Measurements from ENCODE around the gene CCDC201. TPM values are rescaled to one million over a fixed set of nuclear protein-coding genes. Genes with fewer than 3 reads are reported as not detected.

The CCDC201 gene
- total and polyA plus RNA-seq, 3 experiments from 2014 or later, result not detected

GRCh38 chr7:45886931-45887667, 14.2 kb upstream of the CCDC201 start:
- no peaks in the 10 kb centered on the region for H3K36me3 ChIP-seq (ENCODE audit: insufficient read depth, low read length)
- Mint-ChIP-seq H3K4me1 (peaks cover 0 to 6% (median 4%) of the 10 kb centered on the region in 3 donors), H3K4me3 (no peak overlapping the region), H3K27ac (no peak overlapping the region), H3K36me3 (no peaks in the 10 kb centered on the region), H3K9me3 (peaks cover 0 to 2% (median 0%) of the 10 kb centered on the region in 5 donors), H3K27me3 (peaks cover 35 to 68% of the 10 kb centered on the region in 2 donors)
- H3K4me1 ChIP-seq (ENCODE audit: insufficient read depth, low read length), result no peaks in the 10 kb centered on the region
- no peak for DNase-seq
- no peaks in the 10 kb centered on the region for H3K9me3 ChIP-seq (ENCODE audit: low read length)
- H3K4me3 ChIP-seq (ENCODE audit: low read length), result no peak overlapping the region
- ChIA-PET POLR2A (no interaction called here), CTCF (no interaction called here)
- H3K27me3 ChIP-seq (ENCODE audit: insufficient read depth, low read length, poor library complexity, severe bottlenecking), result peaks cover 4% of the 10 kb centered on the region
- H3K27ac ChIP-seq (ENCODE audit: low read depth, low read length), result no peak overlapping the region

- no peaks in the 10 kb centered on the region for H3K36me3 Mint-ChIP-seq
- H3K9me3 ChIP-seq (ENCODE audit: low read length), result no peaks in the 10 kb centered on the region
- no peak overlapping the region for H3K27ac ChIP-seq (ENCODE audit: low read depth, low read length)
- H3K4me3 ChIP-seq (ENCODE audit: low read length), result no peak overlapping the region
- peaks cover 0 to 2% (median 0%) of the 10 kb centered on the region in 5 donors for H3K9me3 Mint-ChIP-seq
- ChIA-PET CTCF (no interaction called here), POLR2A (no interaction called here)
- no peak for DNase-seq
- peak overlapping the region in 1 of 8 donors; percentile 65 for H3K27ac Mint-ChIP-seq
- H3K27me3 Mint-ChIP-seq, result peaks cover 30 to 57% of the 10 kb centered on the region in 2 donors
- H3K4me3 Mint-ChIP-seq, result no peak overlapping the region
- H3K4me1 ChIP-seq (ENCODE audit: insufficient read depth, low read length), result no peaks in the 10 kb centered on the region
- H3K27me3 ChIP-seq (ENCODE audit: insufficient read depth, low read length, poor library complexity, severe bottlenecking), result peaks cover 4% of the 10 kb centered on the region
- no peaks in the 10 kb centered on the region for H3K36me3 ChIP-seq (ENCODE audit: insufficient read depth, low read length)
- peaks cover 0 to 6% (median 0%) of the 10 kb centered on the region in 3 donors for H3K4me1 Mint-ChIP-seq
Observed at GRCh38 chr7:45885264-45885882, 12.5 kb upstream of the CCDC201 start.

GRCh38 chr7:45884136-45884535, 11.3 kb upstream of the CCDC201 start:
- Histone ChIP-seq H3K27ac (ENCODE audit: low read depth, low read length) (no peak overlapping the region), H3K4me1 (ENCODE audit: insufficient read depth, low read length) (no peaks in the 10 kb centered on the region), H3K4me3 (ENCODE audit: low read length) (no peak overlapping the region), H3K27me3 (ENCODE audit: insufficient read depth, low read length, poor library complexity, severe bottlenecking) (peaks cover 1% of the 10 kb centered on the region), H3K9me3 (ENCODE audit: low read length) (no peaks in the 10 kb centered on the region), H3K36me3 (ENCODE audit: insufficient read depth, low read length) (no peaks in the 10 kb centered on the region)
- ChIA-PET CTCF (no interaction called here), POLR2A (no interaction called here)
- Mint-ChIP-seq H3K36me3 (peaks cover 0 to 2% (median 0%) of the 10 kb centered on the region in 3 donors), H3K27ac (peak overlapping the region in 1 of 8 donors; percentile 37), H3K27me3 (peaks cover 23 to 47% of the 10 kb centered on the region in 2 donors), H3K4me3 (no peak overlapping the region), H3K9me3 (peaks cover 0 to 4% (median 0%) of the 10 kb centered on the region in 5 donors), H3K4me1 (peaks cover 0 to 6% (median 0%) of the 10 kb centered on the region in 3 donors)
- DNase-seq, result no peak

- ChIA-PET CTCF (no interaction called here), POLR2A (no interaction called here)
- Mint-ChIP-seq H3K9me3 (peaks cover 0 to 9% (median 0%) of the 10 kb centered on the region in 5 donors), H3K4me1 (no peaks in the 10 kb centered on the region), H3K27ac (no peak overlapping the region), H3K4me3 (no peak overlapping the region), H3K36me3 (peaks cover 0 to 5% (median 0%) of the 10 kb centered on the region in 3 donors), H3K27me3 (peaks cover 13 to 35% of the 10 kb centered on the region in 2 donors)
- H3K36me3 ChIP-seq (ENCODE audit: insufficient read depth, low read length), result no peaks in the 10 kb centered on the region
- H3K9me3 ChIP-seq (ENCODE audit: low read length), result no peaks in the 10 kb centered on the region
- H3K27me3 ChIP-seq (ENCODE audit: insufficient read depth, low read length, poor library complexity, severe bottlenecking), result no peaks in the 10 kb centered on the region
- H3K4me3 ChIP-seq (ENCODE audit: low read length), result no peak overlapping the region
- no peak for DNase-seq
- no peak overlapping the region for H3K27ac ChIP-seq (ENCODE audit: low read depth, low read length)
- H3K4me1 ChIP-seq (ENCODE audit: insufficient read depth, low read length), result no peaks in the 10 kb centered on the region
Observed at GRCh38 chr7:45882465-45882810, 9.6 kb upstream of the CCDC201 start.

GRCh38 chr7:45881759-45882464, 9.0 kb upstream of the CCDC201 start:
- ChIA-PET POLR2A (no interaction called here), CTCF (no interaction called here)
- peaks cover 0 to 11% (median 1%) of the 10 kb centered on the region in 5 donors for H3K9me3 Mint-ChIP-seq
- DNase-seq, result no peak
- Histone ChIP-seq H3K4me1 (ENCODE audit: insufficient read depth, low read length) (no peaks in the 10 kb centered on the region), H3K4me3 (ENCODE audit: low read length) (no peak overlapping the region), H3K9me3 (ENCODE audit: low read length) (no peaks in the 10 kb centered on the region), H3K27ac (ENCODE audit: low read depth, low read length) (no peak overlapping the region), H3K27me3 (ENCODE audit: insufficient read depth, low read length, poor library complexity, severe bottlenecking) (no peaks in the 10 kb centered on the region), H3K36me3 (ENCODE audit: insufficient read depth, low read length) (no peaks in the 10 kb centered on the region)
- no peak overlapping the region for H3K27ac Mint-ChIP-seq
- H3K4me3 Mint-ChIP-seq, result no peak overlapping the region
- H3K36me3 Mint-ChIP-seq, result peaks cover 0 to 5% (median 0%) of the 10 kb centered on the region in 3 donors
- H3K27me3 Mint-ChIP-seq, result peaks cover 13 to 30% of the 10 kb centered on the region in 2 donors
- no peaks in the 10 kb centered on the region for H3K4me1 Mint-ChIP-seq

- POLR2A ChIA-PET, result no interaction called here
- no peak overlapping the region for H3K27ac Mint-ChIP-seq
Observed at GRCh38 chr7:45881280-45881758, 8.4 kb upstream of the CCDC201 start.

GRCh38 chr7:45880433-45880860, 7.6 kb upstream of the CCDC201 start:
- H3K27me3 ChIP-seq (ENCODE audit: insufficient read depth, low read length, poor library complexity, severe bottlenecking), result no peaks in the 10 kb centered on the region
- H3K27ac ChIP-seq (ENCODE audit: low read depth, low read length), result no peak overlapping the region
- DNase-seq, result no peak
- Mint-ChIP-seq H3K27ac (no peak overlapping the region), H3K4me3 (no peak overlapping the region), H3K36me3 (peaks cover 0 to 5% (median 0%) of the 10 kb centered on the region in 3 donors), H3K9me3 (peaks cover 0 to 11% (median 1%) of the 10 kb centered on the region in 5 donors), H3K27me3 (peaks cover 11 to 18% of the 10 kb centered on the region in 2 donors), H3K4me1 (no peaks in the 10 kb centered on the region)
- ChIA-PET CTCF (no interaction called here), POLR2A (no interaction called here)
- no peaks in the 10 kb centered on the region for H3K4me1 ChIP-seq (ENCODE audit: insufficient read depth, low read length)
- no peaks in the 10 kb centered on the region for H3K36me3 ChIP-seq (ENCODE audit: insufficient read depth, low read length)
- no peak overlapping the region for H3K4me3 ChIP-seq (ENCODE audit: low read length)
- no peaks in the 10 kb centered on the region for H3K9me3 ChIP-seq (ENCODE audit: low read length)

More at GRCh38 chr7:45881280-45881758, 8.4 kb upstream of the CCDC201 start:
- CTCF ChIA-PET, result no interaction called here
- no peaks in the 10 kb centered on the region for H3K4me1 ChIP-seq (ENCODE audit: insufficient read depth, low read length)
- H3K27me3 ChIP-seq (ENCODE audit: insufficient read depth, low read length, poor library complexity, severe bottlenecking), result no peaks in the 10 kb centered on the region
- H3K4me1 Mint-ChIP-seq, result no peaks in the 10 kb centered on the region
- no peak for DNase-seq
- no peaks in the 10 kb centered on the region for H3K9me3 ChIP-seq (ENCODE audit: low read length)
- H3K4me3 ChIP-seq (ENCODE audit: low read length), result no peak overlapping the region
- H3K27ac ChIP-seq (ENCODE audit: low read depth, low read length), result no peak overlapping the region
- H3K9me3 Mint-ChIP-seq, result peaks cover 0 to 11% (median 1%) of the 10 kb centered on the region in 5 donors
- H3K36me3 Mint-ChIP-seq, result peaks cover 0 to 5% (median 0%) of the 10 kb centered on the region in 3 donors
- peaks cover 13 to 24% of the 10 kb centered on the region in 2 donors for H3K27me3 Mint-ChIP-seq
- H3K36me3 ChIP-seq (ENCODE audit: insufficient read depth, low read length), result no peaks in the 10 kb centered on the region
- H3K4me3 Mint-ChIP-seq, result no peak overlapping the region
